ENCODE results near the gene ADGRV1.

- TF ChIP-seq CTCF (IDR thresholded peaks at IDR 0.05; ENCODE audit: low read depth, low read length, poor library complexity, severe bottlenecking), result no peak
- TF ChIP-seq EZH2phosphoT487 (IDR thresholded peaks at IDR 0.05; ENCODE audit: borderline replicate concordance, low read length), result no peak
Observed at GRCh38 chr5:90930756-90931431, 372.3 kb downstream of the ADGRV1 start.

All from DOHH2 (cell line).